OCI-LY7 (cell line): ENCODE data around the gene NRN1. TPM values are rescaled to one million over a fixed set of nuclear protein-coding genes. Genes with fewer than 3 reads are reported as not detected.

Experiments
- BruUV-seq: library from RNA; stranded (reverse); fragments of 400-500 nt; replicated peaks from 2 replicates; lab custom pipeline; 2021; lab: Mats Ljungman, UMichigan
- CTCF ChIA-PET: fragments of 300-600 bp; sonication (Branson Sonifier 250); formaldehyde crosslinking; loops from one replicate; lab custom pipeline; 2022; ENCODE audit warnings: antibody characterized with exemption; ENCODE audit not compliant: unreplicated experiment; lab: Charles Lee
- POLR2A ChIA-PET: fragments of 300-600 bp; sonication (Branson Sonifier 250); formaldehyde crosslinking; loops from one replicate; lab custom pipeline; 2022; ENCODE audit warnings: antibody characterized with exemption; lab: Charles Lee
- DNase-seq: peaks from one replicate; pipeline ENCODE4 v3.0.0-alpha.2; 2015; ENCODE audit warnings: low spot score
- H2AFZ ChIP-seq: fragments of 200-600 bp; sonication (generic), shearing (Covaris generic); 2 replicates; pipeline ENCODE4 v1.6.1; 2014; ENCODE audit warnings: mild to moderate bottlenecking, antibody characterized with exemption, low read length, moderate library complexity
- H3K27ac ChIP-seq: fragments of 200-600 bp; sonication (generic); 2 replicates; pipeline ENCODE4 v1.5.1; 2014; ENCODE audit warnings: mixed run types, low read depth, mild to moderate bottlenecking, moderate library complexity, low read length, inconsistent platforms; ENCODE audit not compliant: poor library complexity, severe bottlenecking
- H3K36me3 ChIP-seq: fragments of 200-600 bp; sonication (generic); 2 replicates; pipeline ENCODE4 v1.6.1; 2014; ENCODE audit warnings: mild to moderate bottlenecking, antibody characterized with exemption, low read length, moderate library complexity, mixed read lengths; ENCODE audit not compliant: insufficient read depth
- H3K4me1 ChIP-seq: fragments of 200-600 bp; sonication (generic); 2 replicates; pipeline ENCODE4 v1.5.1; 2014; ENCODE audit warnings: mild to moderate bottlenecking, low read length; ENCODE audit not compliant: insufficient read depth, poor library complexity, severe bottlenecking
- H3K4me2 ChIP-seq: fragments of 200-600 bp; sonication (generic); 2 replicates; pipeline ENCODE4 v1.6.1; 2014; ENCODE audit warnings: mild to moderate bottlenecking, low read length
- H3K4me3 ChIP-seq: fragments of 200-600 bp; sonication (generic); 2 replicates; pipeline ENCODE4 v1.5.1; 2014; ENCODE audit warnings: mild to moderate bottlenecking, low read depth, low read length; ENCODE audit not compliant: poor library complexity, severe bottlenecking
- H3K79me2 ChIP-seq: fragments of 200-600 bp; sonication (generic); 2 replicates; pipeline ENCODE4 v1.6.1; 2016; ENCODE audit warnings: low read depth, mild to moderate bottlenecking, low read length, moderate library complexity, mixed read lengths; ENCODE audit not compliant: insufficient read depth
- H3K9me2 ChIP-seq: fragments of 200-600 bp; sonication (generic); 2 replicates; pipeline ENCODE4 v1.6.1; 2016; ENCODE audit warnings: mild to moderate bottlenecking, low read length, mixed read lengths; ENCODE audit not compliant: insufficient read depth
- H3K9me3 ChIP-seq: fragments of 200-600 bp; sonication (generic); 2 replicates; pipeline ENCODE4 v1.6.1; 2014; ENCODE audit warnings: mild to moderate bottlenecking, mixed run types, low read length, mixed read lengths
- H4K20me1 ChIP-seq: fragments of 200-600 bp; sonication (generic); 2 replicates; pipeline ENCODE4 v1.6.1; 2014; ENCODE audit warnings: mild to moderate bottlenecking, antibody characterized with exemption, low read length, moderate library complexity, mixed read lengths; ENCODE audit not compliant: insufficient read depth
- EZH2phosphoT487 ChIP-seq: fragments of 200-600 bp; sonication (generic); IDR thresholded peaks from 2 replicates; pipeline ENCODE4 v1.6.1; 2018; ENCODE audit warnings: low read depth, borderline replicate concordance, mild to moderate bottlenecking, mixed run types, antibody characterized with exemption, low read length, moderate library complexity, mixed read lengths
- intact Hi-C: fragments of 100-400 bp; cut with micrococcal nuclease; formaldehyde crosslinking; loops from one replicate; pipeline ENCODE4 v1.10.0; 2022; ENCODE audit not compliant: unreplicated experiment
- total RNA-seq, 2 experiments: library from RNA; depleted of rRNA in 1 of 2; stranded (reverse); fragments of >200 nt in 1 of 2; shearing (Covaris generic) in 1 of 2; gene quantifications; 2 replicates each; pipeline ENCODE4 v1.2.3, GENCODE V29; 2014 to 2022
- TF ChIP-seq, protein P1 (sequence below): fragments of 200-600 bp; sonication (generic); conservative IDR thresholded peaks from 2 replicates; pipeline ENCODE4 v1.5.1; 2014; ENCODE audit warnings: mild to moderate bottlenecking, antibody characterized with exemption, low read length, moderate library complexity, mixed read lengths

The NRN1 gene
- total RNA-seq, 2 experiments from 2014 or later: 6.4 to 24.8 TPM

DNA sequence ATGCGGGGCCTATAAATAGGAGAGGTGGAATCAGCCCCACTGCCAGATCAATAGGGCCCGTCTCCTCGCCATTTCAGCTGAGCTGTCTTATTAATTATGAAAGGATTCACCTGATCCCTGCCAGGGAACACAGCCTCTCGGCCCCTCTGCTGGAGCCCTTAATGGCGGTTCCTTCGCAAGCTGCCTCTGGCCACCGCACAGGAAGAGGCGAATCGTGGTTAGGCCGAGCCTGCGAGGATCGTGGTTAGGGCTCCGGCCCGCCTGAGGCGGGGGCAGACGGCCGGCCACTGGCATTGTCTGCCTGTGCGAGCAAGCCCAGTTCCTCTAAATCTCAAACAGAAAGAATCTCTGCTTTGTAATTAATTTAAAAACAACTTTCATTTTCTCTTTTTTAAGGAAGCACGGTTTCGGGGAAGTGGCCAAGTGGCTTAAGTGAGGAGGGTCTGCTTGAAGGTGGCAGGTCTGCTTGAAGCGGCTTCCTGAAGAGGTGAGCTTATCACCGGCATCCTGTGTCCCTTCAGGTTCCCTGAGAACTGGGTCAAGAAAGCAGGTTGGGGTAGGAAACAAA lies 9.2 kb downstream of the NRN1 start:
- Histone ChIP-seq H2AFZ (peak overlapping the region; percentile 23; the same call in 1 of the 2 replicates), H3K79me2 (no peaks in the 10 kb centered on the region), H3K9me2 (no peaks in the 10 kb centered on the region), H3K4me2 (peak overlapping the region; percentile 58), H3K4me1 (peaks cover 15% of the 10 kb centered on the region), H3K9me3 (no peaks in the 10 kb centered on the region), H4K20me1 (no peaks in the 10 kb centered on the region), H3K27ac (no peak overlapping the region), H3K4me3 (peak overlapping the region; percentile 5), H3K36me3 (no peaks in the 10 kb centered on the region; the same call in 1 of the 2 replicates)
- intact Hi-C loops: no loop called here
- no peak for TF ChIP-seq EZH2phosphoT487
- TF ChIP-seq, protein P1, sequence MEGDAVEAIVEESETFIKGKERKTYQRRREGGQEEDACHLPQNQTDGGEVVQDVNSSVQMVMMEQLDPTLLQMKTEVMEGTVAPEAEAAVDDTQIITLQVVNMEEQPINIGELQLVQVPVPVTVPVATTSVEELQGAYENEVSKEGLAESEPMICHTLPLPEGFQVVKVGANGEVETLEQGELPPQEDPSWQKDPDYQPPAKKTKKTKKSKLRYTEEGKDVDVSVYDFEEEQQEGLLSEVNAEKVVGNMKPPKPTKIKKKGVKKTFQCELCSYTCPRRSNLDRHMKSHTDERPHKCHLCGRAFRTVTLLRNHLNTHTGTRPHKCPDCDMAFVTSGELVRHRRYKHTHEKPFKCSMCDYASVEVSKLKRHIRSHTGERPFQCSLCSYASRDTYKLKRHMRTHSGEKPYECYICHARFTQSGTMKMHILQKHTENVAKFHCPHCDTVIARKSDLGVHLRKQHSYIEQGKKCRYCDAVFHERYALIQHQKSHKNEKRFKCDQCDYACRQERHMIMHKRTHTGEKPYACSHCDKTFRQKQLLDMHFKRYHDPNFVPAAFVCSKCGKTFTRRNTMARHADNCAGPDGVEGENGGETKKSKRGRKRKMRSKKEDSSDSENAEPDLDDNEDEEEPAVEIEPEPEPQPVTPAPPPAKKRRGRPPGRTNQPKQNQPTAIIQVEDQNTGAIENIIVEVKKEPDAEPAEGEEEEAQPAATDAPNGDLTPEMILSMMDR: no peak
- ChIA-PET POLR2A (interaction anchor here (0.7 to 0.9 kb wide), 3 partner anchors 8 to 559 kb away, joined by 3 to 5 read pairs (median 3); no protein-coding TSS in a partner anchor), CTCF (interaction anchor here (0.6 to 0.7 kb wide), 2 partner anchors 10 to 489 kb away, joined by 3 read pairs; no protein-coding TSS in a partner anchor)
- peak; percentile 20 for DNase-seq
- no TSS peak for BruUV-seq

DNA sequence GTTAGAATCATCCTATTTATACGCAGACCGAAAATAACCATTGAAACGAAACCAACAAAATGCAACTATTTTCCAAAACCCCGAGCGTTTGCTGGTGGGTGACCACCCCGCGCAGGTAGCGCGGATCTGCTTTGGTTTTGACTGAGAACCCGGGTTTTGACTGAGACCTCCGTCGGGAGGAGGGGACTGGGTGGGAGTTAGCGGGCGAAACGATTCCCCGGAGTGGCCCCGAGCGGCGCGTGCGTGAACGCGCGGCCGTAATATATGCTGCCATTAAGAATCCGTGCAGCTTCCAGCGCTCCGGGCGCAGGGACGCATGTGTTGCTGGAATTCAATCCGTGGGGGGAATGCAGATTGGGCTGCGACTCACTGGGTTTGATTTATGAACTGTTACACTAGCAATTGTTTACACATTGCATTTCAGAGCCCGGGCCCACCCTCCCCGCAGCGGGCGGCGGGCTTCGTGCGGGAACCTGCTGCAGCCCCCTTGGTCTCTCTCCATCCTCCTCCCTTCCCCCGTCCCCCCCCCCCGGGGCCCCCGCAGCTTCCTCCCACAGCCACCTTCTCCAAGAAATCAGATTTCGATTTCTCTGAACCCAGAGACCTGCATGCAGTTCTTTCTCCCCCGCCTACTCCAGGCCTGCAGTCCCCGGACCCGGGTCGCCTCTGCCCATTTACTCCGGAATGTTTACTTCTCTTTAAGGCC lies 9.9 kb downstream of the NRN1 start:
- no peak for DNase-seq
- Histone ChIP-seq H2AFZ (peak overlapping the region; percentile 23), H4K20me1 (no peaks in the 10 kb centered on the region), H3K79me2 (no peaks in the 10 kb centered on the region), H3K9me3 (no peaks in the 10 kb centered on the region), H3K36me3 (no peaks in the 10 kb centered on the region; the same call in 1 of the 2 replicates), H3K9me2 (no peaks in the 10 kb centered on the region), H3K27ac (no peak overlapping the region), H3K4me1 (peaks cover 15% of the 10 kb centered on the region), H3K4me3 (peak overlapping the region; percentile 31), H3K4me2 (peak overlapping the region; percentile 58)
- CTCF ChIA-PET: no interaction called here
- no TSS peak for BruUV-seq
- TF ChIP-seq, protein P1: no peak
- no peak for TF ChIP-seq EZH2phosphoT487
- POLR2A ChIA-PET: no interaction called here
- intact Hi-C loops: no loop called here
